ENCODE measurements around the gene ATOH7.

- TF ChIP-seq POLR2A (IDR thresholded peaks at IDR 0.05; ENCODE audit: low read depth, low read length) (no peak), POLR2AphosphoS5 (IDR thresholded peaks at IDR 0.05; ENCODE audit: low read depth, low read length) (no peak)
These were observed 21.4 kb upstream of the ATOH7 start for GRCh38 chr10:68253346-68253745.

All from GM12892 (cell line).